Amniotic stem cell (primary cell): Measurements from ENCODE around the gene MT1A.
A peak's percentile ranks its signal among the peaks of the same experiment; 100 is the strongest.
"Not testable (repeated sequence)": the region's sequence is repeated elsewhere in the genome, so short reads cannot be mapped to it uniquely, and the experiment has no call there.

Experiments
- DNase-seq: peaks from one replicate; lab custom pipeline; 2025; lab: John Stamatoyannopoulos, UW

The MT1A gene

GRCh38 chr16:56610017-56610608 is 28.4 kb upstream of the MT1A start:
- peak; percentile 74 for DNase-seq

- DNase-seq, result no peak
Measured at GRCh38 chr16:56610609-56611111, 27.8 kb upstream of the MT1A start.

- DNase-seq, result no peak
Measured at GRCh38 chr16:56611281-56611833, 27.1 kb upstream of the MT1A start.

GRCh38 chr16:56613706-56614105 is 24.8 kb upstream of the MT1A start:
- DNase-seq, result no peak

GRCh38 chr16:56614549-56614991 is 23.9 kb upstream of the MT1A start:
- no peak for DNase-seq

- no peak for DNase-seq
Measured at GRCh38 chr16:56615353-56615752, 23.1 kb upstream of the MT1A start.

- DNase-seq, result no peak
Measured at GRCh38 chr16:56616608-56617211, 21.8 kb upstream of the MT1A start.

- DNase-seq, result no peak
Measured at GRCh38 chr16:56617212-56618085, 21.0 kb upstream of the MT1A start.

GRCh38 chr16:56618138-56618537 is 20.3 kb upstream of the MT1A start:
- DNase-seq, result no peak

GRCh38 chr16:56620339-56620897 is 18.0 kb upstream of the MT1A start:
- DNase-seq, result no peak

GRCh38 chr16:56621665-56622445 is 16.6 kb upstream of the MT1A start:
- DNase-seq, result not testable (repeated sequence)

- DNase-seq, result not testable (repeated sequence)
Measured at GRCh38 chr16:56623184-56623583, 15.3 kb upstream of the MT1A start.

- no peak for DNase-seq
Measured at GRCh38 chr16:56623637-56624036, 14.8 kb upstream of the MT1A start.

- DNase-seq, result no peak
Measured at GRCh38 chr16:56625140-56625942, 13.1 kb upstream of the MT1A start, which contains the start of gene MT1E. Gene MT1E (plus strand): TSS chr16:56625781. CDS start chr16:56625852, 71 bp downstream.

GRCh38 chr16:56625943-56626654 is 12.4 kb upstream of the MT1A start:
- no peak for DNase-seq

GRCh38 chr16:56626685-56627084 is 11.8 kb upstream of the MT1A start:
- DNase-seq, result no peak

- no peak for DNase-seq
Measured at GRCh38 chr16:56628486-56629350, 9.7 kb upstream of the MT1A start.

- DNase-seq, result no peak
Measured at GRCh38 chr16:56629531-56629930, 8.9 kb upstream of the MT1A start.

GRCh38 chr16:56630134-56630533 is 8.3 kb upstream of the MT1A start:
- DNase-seq, result no peak
